NCI-H524 treated with DMSO at 0.1 percent for 48 hours (cell line): ENCODE data around the gene FNDC5.

ENCODE experiments used
- DNase-seq: peaks from one replicate; lab custom pipeline; 2025; lab: John Stamatoyannopoulos, UW

FNDC5 gene

DNA sequence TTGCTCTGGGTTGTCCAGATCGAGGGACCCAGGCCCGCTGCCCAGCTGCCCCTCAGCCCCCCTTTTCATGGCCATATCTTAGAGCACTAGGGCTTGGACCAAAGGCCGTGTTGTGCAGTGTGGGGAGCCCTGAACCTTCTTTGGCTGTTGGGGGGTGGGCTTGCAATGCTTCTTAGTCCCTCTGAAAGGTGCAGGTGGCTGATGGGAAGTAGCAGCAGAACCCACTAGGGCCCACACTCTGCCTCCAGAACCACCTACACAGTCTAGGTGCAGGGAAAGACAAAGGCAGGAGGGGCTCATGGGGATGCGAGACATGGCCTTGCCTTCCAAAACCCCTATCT is 13.3 kb upstream of the FNDC5 start:
- no peak for DNase-seq

DNA sequence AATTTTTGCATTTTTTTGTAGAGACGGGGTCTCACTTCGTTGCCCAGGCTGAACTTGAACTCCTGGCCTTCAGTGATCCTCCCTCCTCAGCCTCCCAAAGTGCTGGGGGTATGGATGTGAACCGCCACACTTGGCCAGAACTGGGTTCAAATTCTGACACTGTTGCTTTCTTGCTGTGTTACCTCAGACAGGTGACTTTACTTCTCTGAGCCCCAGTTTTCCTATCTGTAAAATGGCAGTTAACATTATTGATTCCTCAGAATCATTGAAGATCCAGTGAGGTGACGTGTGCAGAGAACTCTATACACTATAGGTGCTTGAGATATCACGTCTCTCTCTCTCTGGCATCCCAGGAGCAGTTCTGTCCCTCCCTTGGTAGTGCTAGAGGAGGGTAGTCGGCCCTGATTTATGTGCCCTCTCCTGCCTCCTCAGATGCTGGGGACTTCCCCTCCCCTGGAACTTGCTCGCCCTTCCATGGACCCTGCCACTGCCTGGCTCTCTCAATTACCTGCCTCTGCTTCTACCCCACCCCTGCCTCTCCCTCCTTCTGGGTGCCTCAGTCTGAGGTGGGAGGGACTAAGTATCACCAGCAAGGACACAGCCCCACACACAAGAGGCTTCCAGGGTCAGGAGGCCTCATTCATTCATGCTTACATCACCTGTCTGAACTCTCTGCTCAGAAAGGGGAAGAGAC is 12.8 kb upstream of the FNDC5 start:
- DNase-seq = no peak

- peak; percentile 87 for DNase-seq
Measured at GRCh38 chr1:32881871-32882850, 11.4 kb upstream of the FNDC5 start.

GRCh38 chr1:32881291-32881690 is 10.6 kb upstream of the FNDC5 start:
- no peak for DNase-seq

GRCh38 chr1:32878637-32879041 is 7.9 kb upstream of the FNDC5 start:
- DNase-seq = no peak

DNA sequence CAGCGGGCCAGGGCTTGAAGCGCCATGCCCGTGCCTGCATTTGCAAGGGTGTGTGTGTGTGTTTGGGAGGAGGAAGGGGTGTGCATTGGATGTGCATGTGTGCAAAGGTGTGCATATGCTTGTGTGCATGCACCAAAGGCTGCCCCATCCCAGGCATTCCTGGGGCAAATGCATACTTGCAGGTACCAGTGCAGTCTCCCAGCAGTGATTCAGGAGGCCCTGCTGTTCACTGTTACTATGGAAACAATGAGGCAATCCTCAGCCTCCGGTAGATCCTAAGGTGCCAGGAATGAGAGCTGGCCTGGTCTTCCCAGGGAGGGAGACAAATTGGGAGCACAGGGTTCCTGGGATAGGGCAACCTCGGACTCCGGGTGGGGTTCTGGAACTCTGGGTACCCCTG is 7.5 kb upstream of the FNDC5 start:
- no peak for DNase-seq

DNA sequence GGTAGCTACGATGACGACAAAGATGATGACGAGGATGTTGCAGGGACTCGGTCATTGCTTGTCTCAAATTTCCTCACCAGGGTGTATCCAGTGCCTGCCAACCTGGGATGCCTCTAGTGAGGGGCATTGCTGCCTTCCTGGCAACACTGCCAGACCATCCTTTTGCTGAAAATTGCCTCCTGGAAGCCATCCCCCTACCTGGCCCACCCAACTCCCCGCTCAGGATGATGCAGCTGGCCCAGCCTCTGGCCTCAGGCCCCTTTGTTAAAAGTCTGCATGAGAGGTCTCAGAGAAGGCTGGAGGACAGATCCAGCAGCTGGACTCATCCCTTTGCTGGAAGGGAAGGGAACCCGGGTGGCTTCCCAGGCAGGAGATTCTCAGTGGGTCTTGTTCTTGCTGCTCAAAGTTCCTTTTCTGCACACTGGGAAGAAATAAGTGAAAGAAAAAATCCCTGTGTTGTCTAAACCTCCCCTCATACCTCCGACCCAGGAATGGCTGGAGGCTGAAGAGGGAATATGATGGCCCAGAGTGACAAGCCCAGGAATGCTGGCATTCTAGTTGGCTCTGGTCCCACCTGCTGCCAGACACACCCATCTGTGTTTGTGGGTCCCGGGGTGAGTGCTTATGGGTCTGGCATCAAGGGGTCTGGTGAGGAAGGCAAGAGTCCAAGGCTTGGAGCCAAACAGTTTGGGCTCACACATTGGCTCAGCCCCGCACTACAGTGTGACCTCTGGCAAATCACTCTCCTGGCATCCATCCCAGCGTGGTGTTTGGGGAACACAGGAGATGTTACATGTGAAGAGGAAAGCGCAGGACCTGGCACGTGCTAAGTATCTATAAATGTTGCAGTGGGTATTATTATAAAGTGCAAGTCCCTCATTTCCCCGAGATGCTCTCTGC is 6.7 kb upstream of the FNDC5 start:
- DNase-seq = no peak

DNA sequence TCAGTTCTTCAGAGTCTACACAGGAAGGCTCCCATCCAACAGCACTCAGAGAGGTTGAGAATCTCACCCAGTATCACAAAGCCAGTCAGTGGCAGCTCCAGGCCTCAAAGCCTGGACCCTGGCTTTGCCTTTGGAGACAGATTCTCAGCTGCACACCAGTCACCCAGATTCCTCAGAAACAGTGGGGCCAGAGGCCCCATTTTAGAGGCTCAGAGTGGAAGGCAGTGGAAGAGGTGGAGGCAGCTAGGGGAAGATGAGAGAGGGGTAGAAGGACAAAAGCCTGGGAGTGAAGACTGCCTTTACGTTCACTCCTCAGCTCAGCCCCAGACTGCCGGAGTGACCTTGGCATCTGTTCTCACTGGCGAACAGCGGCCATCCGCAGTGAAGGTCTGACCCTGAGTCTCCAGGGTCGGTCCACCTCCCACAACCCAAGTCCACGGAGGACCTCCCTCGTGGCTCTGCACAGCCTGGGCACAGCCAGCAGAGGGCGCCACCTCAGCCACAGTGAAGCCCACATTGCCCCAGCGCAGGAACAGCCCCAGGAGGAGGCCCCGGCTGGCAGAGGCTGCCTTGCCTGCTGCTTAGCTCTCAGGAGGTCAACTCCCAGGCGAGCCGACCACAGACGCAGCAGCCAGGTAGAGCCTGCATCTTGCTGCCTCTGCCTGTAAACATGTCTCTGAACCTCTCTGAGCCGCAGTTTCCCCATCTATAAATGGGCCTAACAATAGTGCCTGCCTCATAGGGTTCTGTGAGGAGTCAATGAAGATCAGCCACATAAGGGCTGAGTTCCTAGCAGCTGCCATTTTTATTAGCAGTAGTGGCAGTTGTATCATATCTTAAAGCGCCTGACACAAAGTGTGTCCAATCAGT is 5.9 kb upstream of the FNDC5 start:
- DNase-seq = no peak

- no peak for DNase-seq
Measured at GRCh38 chr1:32874860-32875752, 4.4 kb upstream of the FNDC5 start.

DNA sequence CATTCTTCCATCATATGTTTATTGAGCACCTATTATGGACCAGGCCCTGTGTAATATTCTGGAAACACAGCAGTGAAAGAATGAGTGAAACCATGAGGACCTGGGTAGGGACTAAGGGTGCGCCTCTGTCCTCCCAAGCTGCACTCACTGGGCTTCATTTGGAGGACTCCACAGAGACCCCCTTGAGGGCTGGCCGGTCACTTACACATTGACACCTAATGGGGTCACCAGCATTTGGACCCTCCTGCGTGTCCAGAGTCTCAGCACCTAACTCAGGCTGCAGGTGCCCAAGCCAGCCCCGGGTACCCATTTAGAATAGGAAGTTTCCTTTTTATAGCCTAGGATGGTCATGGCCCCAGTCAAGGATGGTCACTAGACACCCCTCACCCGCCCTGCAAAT is 2.8 kb upstream of the FNDC5 start:
- no peak for DNase-seq

GRCh38 chr1:32872192-32872460 is 1.4 kb upstream of the FNDC5 start:
- no peak for DNase-seq

DNA sequence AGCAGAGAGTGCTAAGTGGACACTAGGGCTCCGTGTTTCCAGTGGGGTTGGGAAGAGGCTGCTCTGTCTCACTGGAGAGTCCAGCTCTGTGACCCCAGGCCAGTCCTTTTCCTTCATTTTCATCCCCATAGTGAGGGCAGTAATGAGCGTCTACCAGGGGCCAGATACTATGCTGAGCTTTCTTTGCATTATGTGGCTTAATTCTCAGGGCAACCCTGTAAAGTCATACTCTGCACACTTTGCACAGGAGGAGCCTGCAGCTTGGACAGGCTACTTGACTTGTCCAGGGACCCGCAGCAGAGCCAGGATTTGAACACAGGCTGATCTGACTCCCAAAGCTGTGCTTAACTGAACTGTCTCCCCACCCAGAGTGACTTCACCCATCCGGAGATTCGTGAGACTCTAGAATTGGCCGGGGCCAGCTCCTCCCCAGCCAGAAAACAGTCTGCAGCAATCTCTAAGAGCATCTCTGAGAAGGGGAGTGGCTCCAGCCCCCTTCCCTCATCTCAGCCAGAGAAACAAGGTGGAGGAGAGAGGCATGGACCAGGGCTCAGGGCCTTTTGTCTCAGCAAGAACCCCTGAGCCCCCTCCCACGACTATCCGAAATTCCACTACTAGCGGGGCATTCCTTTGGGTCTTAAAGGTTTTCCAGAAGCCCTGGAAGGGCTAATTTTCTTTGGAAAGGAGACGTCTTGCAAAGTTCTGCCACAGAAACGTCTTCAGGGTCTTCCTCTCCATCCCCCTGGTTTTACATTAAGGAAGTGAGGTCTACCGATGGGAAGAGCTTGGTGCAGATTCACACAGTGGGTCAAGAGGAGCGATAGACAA is 866 bp upstream of the FNDC5 start:
- DNase-seq = no peak

DNA sequence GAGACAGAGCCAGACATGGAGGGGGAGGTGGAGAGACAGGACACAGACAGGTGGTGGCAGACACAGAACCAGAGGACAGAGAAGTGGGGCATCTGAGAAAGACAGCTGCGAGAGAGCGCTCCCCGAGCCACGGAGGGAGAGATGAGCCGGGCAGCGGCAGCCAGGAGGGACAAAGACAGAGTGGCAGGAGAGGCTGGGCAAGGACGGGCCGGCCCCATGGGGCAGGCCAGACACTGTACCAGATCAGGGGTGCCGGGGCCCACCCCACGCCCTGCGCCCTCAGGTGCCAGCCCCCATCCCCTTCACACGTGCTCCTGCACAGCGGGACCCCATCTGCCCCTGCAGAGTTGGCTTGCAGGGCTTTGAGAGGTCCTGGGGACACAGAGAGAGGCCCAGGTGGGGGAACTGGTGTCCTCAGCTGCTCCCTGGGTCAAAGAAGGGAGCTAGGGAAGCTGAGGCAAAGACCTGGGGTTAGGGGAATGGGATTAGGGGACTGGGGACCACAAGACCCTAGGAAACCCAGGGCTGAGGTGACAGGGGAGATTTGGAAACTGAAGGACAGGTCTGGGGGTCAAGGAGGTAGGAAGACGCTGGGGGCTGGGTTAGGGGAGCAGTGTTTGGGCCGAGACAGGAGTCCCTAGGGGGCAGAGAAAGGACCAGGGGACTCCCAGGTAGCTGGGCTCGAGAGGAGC is 643 bp downstream of the FNDC5 start:
- no peak for DNase-seq

GRCh38 chr1:32868806-32869455 is 1.8 kb downstream of the FNDC5 start:
- no peak for DNase-seq

- DNase-seq = no peak
Measured at GRCh38 chr1:32868085-32868484, 2.6 kb downstream of the FNDC5 start.

GRCh38 chr1:32867671-32868070 is 3.0 kb downstream of the FNDC5 start:
- no peak for DNase-seq

DNA sequence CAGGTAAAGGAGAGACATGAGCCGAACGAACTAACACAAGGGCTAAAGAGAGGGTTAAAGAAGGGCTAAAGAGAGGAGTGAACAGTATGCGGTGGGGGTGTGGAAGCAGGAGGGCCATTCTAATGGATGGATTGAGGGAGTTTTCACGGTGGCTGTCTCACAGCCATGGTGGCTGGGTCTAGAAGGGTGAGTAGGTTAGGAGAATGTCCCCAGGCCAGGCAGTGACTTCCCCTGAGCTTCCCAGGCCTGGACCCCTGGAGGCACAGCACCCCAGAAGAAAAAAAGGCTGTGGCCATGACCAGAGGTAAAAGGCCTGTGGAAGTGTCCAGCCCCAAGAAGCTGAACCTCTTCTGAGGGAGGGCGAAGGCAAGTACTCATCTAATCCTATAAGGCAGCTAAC is 3.6 kb downstream of the FNDC5 start:
- DNase-seq = no peak

GRCh38 chr1:32865639-32866405 is 4.9 kb downstream of the FNDC5 start:
- no peak for DNase-seq
